Measurements from ENCODE around the gene MTF1.

Gene MTF1

GRCh38 chr1:37845049-37845646 lies 14.2 kb downstream of the MTF1 start:
- Histone ChIP-seq H3K4me3 (ENCODE audit: insufficient read length, low read depth) (no peak overlapping the region), H3K36me3 (ENCODE audit: insufficient read depth, insufficient read length, low read length) (peaks cover 50% of the 10 kb centered on the region), H3K9ac (ENCODE audit: insufficient read length, low read depth) (no peak overlapping the region), H3K4me1 (ENCODE audit: insufficient read depth, insufficient read length) (no peaks in the 10 kb centered on the region), H3K27me3 (ENCODE audit: insufficient read depth, insufficient read length) (no peaks in the 10 kb centered on the region), H3K9me3 (ENCODE audit: insufficient read depth, low read length) (no peaks in the 10 kb centered on the region)
- DNase-seq (ENCODE audit: low read depth, low spot score): no peak
- no peak for TF ChIP-seq SUZ12 (IDR thresholded peaks at IDR 0.05; ENCODE audit: extremely low read depth, insufficient read depth, insufficient read length)

- H3K4me1 ChIP-seq (ENCODE audit: insufficient read depth, insufficient read length): no peaks in the 10 kb centered on the region
- no peaks in the 10 kb centered on the region for H3K27me3 ChIP-seq (ENCODE audit: insufficient read depth, insufficient read length)
- no peak for DNase-seq (ENCODE audit: low read depth, low spot score)
- TF ChIP-seq YY1 (IDR thresholded peaks at IDR 0.05; ENCODE audit: insufficient read depth, insufficient read length) (no peak), SUZ12 (IDR thresholded peaks at IDR 0.05; ENCODE audit: extremely low read depth, insufficient read depth, insufficient read length) (no peak), ZNF274 (IDR thresholded peaks at IDR 0.05; ENCODE audit: low read depth, low read length) (no peak)
- no peak overlapping the region for H3K9ac ChIP-seq (ENCODE audit: insufficient read length, low read depth)
- no peak overlapping the region for H3K4me3 ChIP-seq (ENCODE audit: insufficient read length, low read depth)
- peaks cover 54% of the 10 kb centered on the region for H3K36me3 ChIP-seq (ENCODE audit: insufficient read depth, insufficient read length, low read length)
- no peaks in the 10 kb centered on the region for H3K9me3 ChIP-seq (ENCODE audit: insufficient read depth, low read length)
Observed at GRCh38 chr1:37844536-37844935, 14.9 kb downstream of the MTF1 start.

GRCh38 chr1:37841652-37842051 lies 17.7 kb downstream of the MTF1 start:
- DNase-seq (ENCODE audit: low read depth, low spot score): no peak
- Histone ChIP-seq H3K27me3 (ENCODE audit: insufficient read depth, insufficient read length) (no peaks in the 10 kb centered on the region), H3K4me3 (ENCODE audit: insufficient read length, low read depth) (no peak overlapping the region), H3K4me1 (ENCODE audit: insufficient read depth, insufficient read length) (no peaks in the 10 kb centered on the region), H3K9me3 (ENCODE audit: insufficient read depth, low read length) (no peaks in the 10 kb centered on the region), H3K9ac (ENCODE audit: insufficient read length, low read depth) (no peak overlapping the region), H3K36me3 (ENCODE audit: insufficient read depth, insufficient read length, low read length) (peaks cover 58% of the 10 kb centered on the region)
- TF ChIP-seq SUZ12 (IDR thresholded peaks at IDR 0.05; ENCODE audit: extremely low read depth, insufficient read depth, insufficient read length) (no peak), YY1 (IDR thresholded peaks at IDR 0.05; ENCODE audit: insufficient read depth, insufficient read length) (no peak), ZNF274 (IDR thresholded peaks at IDR 0.05; ENCODE audit: low read depth, low read length) (no peak)

- no peak overlapping the region for H3K9ac ChIP-seq (ENCODE audit: insufficient read length, low read depth)
- H3K4me3 ChIP-seq (ENCODE audit: insufficient read length, low read depth): no peak overlapping the region
- peaks cover 60% of the 10 kb centered on the region for H3K36me3 ChIP-seq (ENCODE audit: insufficient read depth, insufficient read length, low read length)
- H3K4me1 ChIP-seq (ENCODE audit: insufficient read depth, insufficient read length): no peaks in the 10 kb centered on the region
- DNase-seq (ENCODE audit: low read depth, low spot score): no peak
- no peaks in the 10 kb centered on the region for H3K27me3 ChIP-seq (ENCODE audit: insufficient read depth, insufficient read length)
- H3K9me3 ChIP-seq (ENCODE audit: insufficient read depth, low read length): no peaks in the 10 kb centered on the region
- TF ChIP-seq YY1 (IDR thresholded peaks at IDR 0.05; ENCODE audit: insufficient read depth, insufficient read length): no peak
- TF ChIP-seq SUZ12 (IDR thresholded peaks at IDR 0.05; ENCODE audit: extremely low read depth, insufficient read depth, insufficient read length): no peak
- TF ChIP-seq ZNF274 (IDR thresholded peaks at IDR 0.05; ENCODE audit: low read depth, low read length): no peak
Observed at GRCh38 chr1:37840711-37841110, 18.7 kb downstream of the MTF1 start.

- H3K27me3 ChIP-seq (ENCODE audit: insufficient read depth, insufficient read length): no peaks in the 10 kb centered on the region
- H3K4me1 ChIP-seq (ENCODE audit: insufficient read depth, insufficient read length): no peaks in the 10 kb centered on the region
- no peak overlapping the region for H3K9ac ChIP-seq (ENCODE audit: insufficient read length, low read depth)
- no peak for TF ChIP-seq SUZ12 (IDR thresholded peaks at IDR 0.05; ENCODE audit: extremely low read depth, insufficient read depth, insufficient read length)
- no peak for TF ChIP-seq ZNF274 (IDR thresholded peaks at IDR 0.05; ENCODE audit: low read depth, low read length)
- TF ChIP-seq YY1 (IDR thresholded peaks at IDR 0.05; ENCODE audit: insufficient read depth, insufficient read length): no peak
- no peak for DNase-seq (ENCODE audit: low read depth, low spot score)
- H3K36me3 ChIP-seq (ENCODE audit: insufficient read depth, insufficient read length, low read length): peaks cover 67% of the 10 kb centered on the region
- H3K9me3 ChIP-seq (ENCODE audit: insufficient read depth, low read length): no peaks in the 10 kb centered on the region
- no peak overlapping the region for H3K4me3 ChIP-seq (ENCODE audit: insufficient read length, low read depth)
Observed at GRCh38 chr1:37839676-37840075, 19.7 kb downstream of the MTF1 start.

GRCh38 chr1:37836788-37837187 lies 22.6 kb downstream of the MTF1 start:
- no peak overlapping the region for H3K9ac ChIP-seq (ENCODE audit: insufficient read length, low read depth)
- peaks cover 84% of the 10 kb centered on the region for H3K36me3 ChIP-seq (ENCODE audit: insufficient read depth, insufficient read length, low read length)
- no peak for DNase-seq (ENCODE audit: low read depth, low spot score)
- H3K4me3 ChIP-seq (ENCODE audit: insufficient read length, low read depth): no peak overlapping the region
- no peaks in the 10 kb centered on the region for H3K9me3 ChIP-seq (ENCODE audit: insufficient read depth, low read length)
- no peak for TF ChIP-seq YY1 (IDR thresholded peaks at IDR 0.05; ENCODE audit: insufficient read depth, insufficient read length)
- no peak for TF ChIP-seq SUZ12 (IDR thresholded peaks at IDR 0.05; ENCODE audit: extremely low read depth, insufficient read depth, insufficient read length)
- no peak for TF ChIP-seq ZNF274 (IDR thresholded peaks at IDR 0.05; ENCODE audit: low read depth, low read length)
- no peaks in the 10 kb centered on the region for H3K27me3 ChIP-seq (ENCODE audit: insufficient read depth, insufficient read length)
- H3K4me1 ChIP-seq (ENCODE audit: insufficient read depth, insufficient read length): no peaks in the 10 kb centered on the region

GRCh38 chr1:37831809-37832208 lies 27.6 kb downstream of the MTF1 start:
- H3K9me3 ChIP-seq (ENCODE audit: insufficient read depth, low read length): no peaks in the 10 kb centered on the region
- no peaks in the 10 kb centered on the region for H3K27me3 ChIP-seq (ENCODE audit: insufficient read depth, insufficient read length)
- DNase-seq (ENCODE audit: low read depth, low spot score): no peak
- no peak overlapping the region for H3K4me3 ChIP-seq (ENCODE audit: insufficient read length, low read depth)
- H3K36me3 ChIP-seq (ENCODE audit: insufficient read depth, insufficient read length, low read length): peaks cover 74% of the 10 kb centered on the region
- no peak overlapping the region for H3K9ac ChIP-seq (ENCODE audit: insufficient read length, low read depth)
- no peak for TF ChIP-seq SUZ12 (IDR thresholded peaks at IDR 0.05; ENCODE audit: extremely low read depth, insufficient read depth, insufficient read length)
- no peak for TF ChIP-seq ZNF274 (IDR thresholded peaks at IDR 0.05; ENCODE audit: low read depth, low read length)
- no peak for TF ChIP-seq YY1 (IDR thresholded peaks at IDR 0.05; ENCODE audit: insufficient read depth, insufficient read length)
- H3K4me1 ChIP-seq (ENCODE audit: insufficient read depth, insufficient read length): no peaks in the 10 kb centered on the region
